K562 (cell line): ENCODE results near the gene GIGYF1. TPM values are rescaled to one million over a fixed set of nuclear protein-coding genes. Genes with fewer than 3 reads are reported as not detected.
A peak's percentile ranks its signal among the peaks of the same experiment; 100 is the strongest.

Experiments
- ELF1 ChIP-seq: fragments of 200-800 bp; sonication (Bioruptor generic); IDR thresholded peaks from 2 replicates; pipeline ENCODE4 v1.6.1; 2016; ENCODE audit warnings: missing genetic modification characterization, missing compliant biosample characterization
- GMEB1 ChIP-seq: fragments of 250-450 bp; sonication (Bioruptor Pico); IDR thresholded peaks from 2 replicates; pipeline ENCODE4 v1.4.0; 2020; ENCODE audit warnings: mild to moderate bottlenecking
- HDAC8 ChIP-seq: fragments of 450-650 bp; IDR thresholded peaks from 2 replicates; pipeline ENCODE4 v1.6.1; 2016; ENCODE audit warnings: mild to moderate bottlenecking, missing genetic modification characterization, moderate library complexity, missing compliant biosample characterization
- MBD1 ChIP-seq: fragments of 250-450 bp; sonication (Bioruptor Pico); IDR thresholded peaks from 2 replicates; pipeline ENCODE4 v1.8.0; 2022; ENCODE audit warnings: inconsistent platforms
- NCOA1 ChIP-seq: fragments of 450-650 bp; IDR thresholded peaks from 2 replicates; pipeline ENCODE4 v1.6.1; 2016; ENCODE audit warnings: low read depth
- POLR2AphosphoS5 ChIP-seq: IDR thresholded peaks from 2 replicates; pipeline ENCODE4 v1.6.1; 2011; ENCODE audit warnings: mild to moderate bottlenecking, low read depth, low read length, moderate library complexity; ENCODE audit not compliant: control insufficient read depth, insufficient read depth
- RAD51 ChIP-seq: fragments of 450-650 bp; IDR thresholded peaks from 2 replicates; pipeline ENCODE4 v1.7.1; 2016; ENCODE audit warnings: low read depth, mild to moderate bottlenecking, borderline replicate concordance
- RFX1 ChIP-seq: fragments of 450-650 bp; IDR thresholded peaks from 2 replicates; pipeline ENCODE4 v1.6.1; 2016; ENCODE audit warnings: mild to moderate bottlenecking, moderate library complexity
- RUNX1 ChIP-seq: sonication (generic); IDR thresholded peaks from 2 replicates; pipeline ENCODE4 v1.6.1; 2016; ENCODE audit warnings: antibody characterized with exemption, low read depth
- SMARCB1 ChIP-seq: IDR thresholded peaks from 2 replicates; pipeline ENCODE4 v1.6.1; 2011; ENCODE audit warnings: improper control_type of control experiment, low read depth; ENCODE audit not compliant: insufficient read length
- TCF3 ChIP-seq: sonication (generic); formaldehyde crosslinking; IDR thresholded peaks from 2 replicates; pipeline ENCODE4 v1.4.0; 2020; ENCODE audit warnings: mild to moderate bottlenecking, missing genetic modification reagents
- TSHZ1 ChIP-seq: fragments of 250-450 bp; sonication (Bioruptor Pico); IDR thresholded peaks from 2 replicates; pipeline ENCODE4 v1.4.0; 2020; ENCODE audit warnings: mild to moderate bottlenecking, moderate library complexity
- ZNF24 ChIP-seq: fragments of 450-650 bp; IDR thresholded peaks from 2 replicates; pipeline ENCODE4 v1.6.1; 2016
- polyA plus RNA-seq, 8 experiments: library from polyadenylated mRNA; depleted of rRNA in 4 of 8; stranded (reverse) in 5 of 8; unstranded in 3 of 8; fragments of >200 nt; fragmentation: Nextera tagmentation in 2 of 8; fragmentation: Illumina TruSeq in 1 of 8; extraction: Ambion mirVana in 2 of 8; extraction: Trizol in 1 of 8; gene quantifications; 2 replicates each; pipeline versions ENCODE4 v1.2.1 to v1.2.3, GENCODE V29; 2011 to 2014; ENCODE audit warnings: inconsistent platforms in 1 of 8, missing spikeins in 1 of 8
- total RNA-seq, 7 experiments: library from RNA; depleted of rRNA in 6 of 7; stranded (reverse); fragments of >200 nt in 6 of 7; fragmentation: Illumina TruSeq in 2 of 7; extraction: Trizol in 2 of 7; gene quantifications; 2 replicates each; pipeline versions ENCODE4 v1.2.1 to v1.2.3, GENCODE V29; 2011 to 2021; ENCODE audit warnings: low replicate concordance in 1 of 7
- TF ChIP-seq, protein P1 (sequence below): sonication (generic); formaldehyde crosslinking; IDR thresholded peaks from 2 replicates; pipeline ENCODE4 v1.8.0; 2022; ENCODE audit warnings: mild to moderate bottlenecking, low read depth, missing genetic modification reagents
- TF ChIP-seq, protein P2 (sequence below): fragments of 450-650 bp; IDR thresholded peaks from 2 replicates; pipeline ENCODE4 v1.7.1; 2018; ENCODE audit warnings: mild to moderate bottlenecking, low read depth; ENCODE audit not compliant: partially characterized antibody

GIGYF1 gene
- total and polyA plus RNA-seq, 9 of the 15 experiments (the other 6 are each of a cell fraction or from before 2014, with no cell fraction given) = 0.56 to 76.2 (median 16.8) TPM

DNA sequence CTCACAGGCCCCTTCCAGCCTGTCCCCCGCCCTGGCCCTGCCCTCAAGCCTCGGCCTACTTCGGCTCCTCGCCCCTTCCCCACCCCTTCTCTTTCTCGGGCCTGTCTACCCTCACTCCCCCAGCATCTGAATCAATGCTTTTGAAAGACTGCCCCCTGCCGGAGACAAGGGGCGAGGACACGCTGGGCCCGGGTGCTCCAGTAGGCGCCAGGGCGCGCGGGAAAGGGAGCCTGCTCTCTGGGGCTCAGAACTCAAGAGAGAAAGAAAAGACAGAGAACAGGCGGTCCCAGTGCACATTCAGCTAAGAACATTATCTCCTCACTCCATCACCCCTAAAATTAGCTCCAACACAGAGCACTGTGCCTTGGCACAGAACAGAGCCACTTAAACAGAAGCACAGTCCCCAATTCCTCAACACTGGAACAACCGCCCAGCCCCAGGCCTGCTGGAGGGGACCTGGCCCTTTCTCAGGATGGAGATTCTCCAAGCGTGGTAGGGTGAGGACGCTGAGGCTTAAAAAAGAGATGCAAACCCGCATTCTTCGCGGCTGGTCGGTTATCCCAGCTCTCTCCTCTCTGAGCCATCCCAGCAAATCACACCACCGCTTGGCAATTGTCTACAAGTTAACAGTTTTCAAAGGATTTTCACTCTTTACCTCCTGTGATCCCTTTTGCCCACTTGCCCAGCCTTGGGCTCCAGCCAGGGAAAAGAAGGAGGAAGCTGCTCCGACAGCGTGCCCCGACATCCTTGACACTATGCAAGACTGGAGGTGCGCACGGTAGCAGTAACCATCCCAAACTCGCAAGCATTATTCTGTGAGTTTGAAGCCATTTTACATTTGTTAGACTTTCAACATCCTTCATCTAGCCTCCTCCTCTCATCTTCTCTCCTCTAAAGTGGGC, 2.1 kb downstream of the GIGYF1 start (continued):
- TF ChIP-seq, protein P1, sequence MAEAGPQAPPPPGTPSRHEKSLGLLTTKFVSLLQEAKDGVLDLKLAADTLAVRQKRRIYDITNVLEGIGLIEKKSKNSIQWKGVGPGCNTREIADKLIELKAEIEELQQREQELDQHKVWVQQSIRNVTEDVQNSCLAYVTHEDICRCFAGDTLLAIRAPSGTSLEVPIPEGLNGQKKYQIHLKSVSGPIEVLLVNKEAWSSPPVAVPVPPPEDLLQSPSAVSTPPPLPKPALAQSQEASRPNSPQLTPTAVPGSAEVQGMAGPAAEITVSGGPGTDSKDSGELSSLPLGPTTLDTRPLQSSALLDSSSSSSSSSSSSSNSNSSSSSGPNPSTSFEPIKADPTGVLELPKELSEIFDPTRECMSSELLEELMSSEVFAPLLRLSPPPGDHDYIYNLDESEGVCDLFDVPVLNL (CRISPR knock-in tag) = peak; percentile 34; the same call in 1 of the 2 replicates
- TF ChIP-seq POLR2AphosphoS5 = no peak; the same call in 1 of the 2 replicates
- no peak for TF ChIP-seq RAD51
- TF ChIP-seq RUNX1 = no peak
- peak; percentile 89; the same call in 1 of the 2 replicates for TF ChIP-seq MBD1 (CRISPR knock-in tag)
- TF ChIP-seq NCOA1 = no peak
- no peak for TF ChIP-seq ELF1
- TF ChIP-seq TSHZ1 = no peak
- TF ChIP-seq ZNF24 = peak; percentile 46; the same call in 1 of the 2 replicates
- TF ChIP-seq TCF3 (CRISPR knock-in tag) = no peak
- no peak for TF ChIP-seq GMEB1 (CRISPR knock-in tag)
- TF ChIP-seq, protein P2, sequence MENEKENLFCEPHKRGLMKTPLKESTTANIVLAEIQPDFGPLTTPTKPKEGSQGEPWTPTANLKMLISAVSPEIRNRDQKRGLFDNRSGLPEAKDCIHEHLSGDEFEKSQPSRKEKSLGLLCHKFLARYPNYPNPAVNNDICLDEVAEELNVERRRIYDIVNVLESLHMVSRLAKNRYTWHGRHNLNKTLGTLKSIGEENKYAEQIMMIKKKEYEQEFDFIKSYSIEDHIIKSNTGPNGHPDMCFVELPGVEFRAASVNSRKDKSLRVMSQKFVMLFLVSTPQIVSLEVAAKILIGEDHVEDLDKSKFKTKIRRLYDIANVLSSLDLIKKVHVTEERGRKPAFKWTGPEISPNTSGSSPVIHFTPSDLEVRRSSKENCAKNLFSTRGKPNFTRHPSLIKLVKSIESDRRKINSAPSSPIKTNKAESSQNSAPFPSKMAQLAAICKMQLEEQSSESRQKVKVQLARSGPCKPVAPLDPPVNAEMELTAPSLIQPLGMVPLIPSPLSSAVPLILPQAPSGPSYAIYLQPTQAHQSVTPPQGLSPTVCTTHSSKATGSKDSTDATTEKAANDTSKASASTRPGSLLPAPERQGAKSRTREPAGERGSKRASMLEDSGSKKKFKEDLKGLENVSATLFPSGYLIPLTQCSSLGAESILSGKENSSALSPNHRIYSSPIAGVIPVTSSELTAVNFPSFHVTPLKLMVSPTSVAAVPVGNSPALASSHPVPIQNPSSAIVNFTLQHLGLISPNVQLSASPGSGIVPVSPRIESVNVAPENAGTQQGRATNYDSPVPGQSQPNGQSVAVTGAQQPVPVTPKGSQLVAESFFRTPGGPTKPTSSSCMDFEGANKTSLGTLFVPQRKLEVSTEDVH = peak; percentile 83
- TF ChIP-seq SMARCB1 = no peak
- no peak for TF ChIP-seq HDAC8 (tag)
- TF ChIP-seq RFX1 = no peak
